Activated CD8-positive, alpha-beta memory T cell treated with anti-CD3 and anti-CD28 coated beads for 48 hours (primary cell): ENCODE results near the gene CNGA1.
"Not testable (repeated sequence)": the region's sequence is repeated elsewhere in the genome, so short reads cannot be mapped to it uniquely, and the experiment has no call there.

Experiments
- DNase-seq, 3 experiments: peaks; one replicate each; pipeline ENCODE4 v3.0.0-alpha.2; 2020; ENCODE audit warnings: low read depth in 2 of 3, low spot score in 2 of 3

The CNGA1 gene

GRCh38 chr4:48031802-48032525 is 15.5 kb upstream of the CNGA1 start:
- no peak for DNase-seq

GRCh38 chr4:48030470-48030869 is 14.0 kb upstream of the CNGA1 start:
- DNase-seq: no peak

GRCh38 chr4:48028696-48029095 is 12.2 kb upstream of the CNGA1 start:
- DNase-seq: no peak

- no peak for DNase-seq
Observed at GRCh38 chr4:48027653-48028052, 11.2 kb upstream of the CNGA1 start.

- no peak for DNase-seq
Observed at GRCh38 chr4:48025005-48025404, 8.5 kb upstream of the CNGA1 start.

GRCh38 chr4:48024522-48024921 is 8.0 kb upstream of the CNGA1 start:
- DNase-seq: no peak

GRCh38 chr4:48022192-48022799 is 5.8 kb upstream of the CNGA1 start:
- DNase-seq: no peak

GRCh38 chr4:48021100-48021499 is 4.6 kb upstream of the CNGA1 start:
- DNase-seq: no peak

- DNase-seq: no peak
Observed at GRCh38 chr4:48018112-48018511, 1.6 kb upstream of the CNGA1 start.

GRCh38 chr4:48017108-48017571 is 659 bp upstream of the CNGA1 start:
- peak in 1 of 3 experiments; percentile 10 for DNase-seq

GRCh38 chr4:48015678-48016077 is 803 bp downstream of the CNGA1 start:
- no peak for DNase-seq

- no peak for DNase-seq
Observed at GRCh38 chr4:48015216-48015615, 1.3 kb downstream of the CNGA1 start.

GRCh38 chr4:48012824-48013223 is 3.7 kb downstream of the CNGA1 start:
- DNase-seq: no peak

GRCh38 chr4:48011722-48012121 is 4.8 kb downstream of the CNGA1 start:
- DNase-seq: no peak

GRCh38 chr4:48010906-48011305 is 5.6 kb downstream of the CNGA1 start:
- not testable (repeated sequence) for DNase-seq

GRCh38 chr4:48008021-48008596 is 8.4 kb downstream of the CNGA1 start:
- DNase-seq: no peak

- no peak for DNase-seq
Observed at GRCh38 chr4:48005781-48006180, 10.7 kb downstream of the CNGA1 start.

- DNase-seq: not testable (repeated sequence)
Observed at GRCh38 chr4:48003568-48003967, 12.9 kb downstream of the CNGA1 start.

GRCh38 chr4:48002267-48002666 is 14.2 kb downstream of the CNGA1 start:
- no peak for DNase-seq

- DNase-seq: no peak
Observed at GRCh38 chr4:47996021-47996420, 20.5 kb downstream of the CNGA1 start.

- not testable (repeated sequence) for DNase-seq
Observed at GRCh38 chr4:47992475-47992874, 24.0 kb downstream of the CNGA1 start.

- DNase-seq: no peak
Observed at GRCh38 chr4:47990145-47990544, 26.3 kb downstream of the CNGA1 start.
